GM11168 (cell line): Measurements from ENCODE around the gene C11orf21.
"Not testable (repeated sequence)": the region's sequence is repeated elsewhere in the genome, so short reads cannot be mapped to it uniquely, and the experiment has no call there.

ENCODE experiments used
- in situ Hi-C: fragments of 300-500 bp; cut with MboI; formaldehyde crosslinking; loops from one replicate; pipeline ENCODE4 v1.12.0; 2022; ENCODE audit warnings: low sequenced_read_pairs; ENCODE audit not compliant: unreplicated experiment

Gene C11orf21

DNA sequence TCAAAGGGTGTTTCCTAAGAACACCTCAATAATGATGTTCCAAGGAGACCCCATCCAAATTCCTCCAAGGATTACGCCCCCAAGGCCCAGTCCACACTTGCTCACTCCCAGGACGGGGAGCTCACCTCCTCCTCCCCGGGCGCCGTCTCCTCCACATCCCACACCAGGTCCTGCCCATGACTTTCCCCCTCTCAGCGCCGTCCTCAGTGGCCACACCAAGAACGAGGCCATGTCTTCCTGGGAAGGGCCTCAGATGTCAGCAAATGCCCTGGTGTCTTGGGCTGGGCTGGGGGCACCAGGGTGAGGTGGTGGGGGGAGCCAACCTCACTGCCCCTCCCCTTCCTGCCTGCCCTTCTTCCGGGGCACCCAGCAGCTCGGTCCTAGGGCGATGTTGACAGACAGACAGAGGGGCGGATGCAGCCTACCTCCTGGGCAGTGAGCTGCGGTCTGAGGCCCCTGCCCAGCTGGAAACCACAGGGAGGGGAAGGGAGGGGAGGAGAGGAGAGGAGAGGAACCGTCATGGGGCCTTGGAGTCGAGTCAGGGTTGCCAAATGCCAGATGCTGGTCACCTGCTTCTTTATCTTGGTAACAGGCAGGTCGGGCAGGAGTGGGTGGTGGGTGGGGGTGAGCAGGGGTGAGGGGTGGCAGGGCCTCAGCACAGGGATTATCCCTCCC is at the start of gene C11orf21, which contains the start of gene TSPAN32:
TSS of gene C11orf21 (minus strand) at position 288 of the 675 bp plus-strand sequence. CDS start at position 178, 110 bp downstream.
TSS of gene TSPAN32 (plus strand) at position 383 of the 675 bp plus-strand sequence. CDS start at position 520, 137 bp downstream.
- in situ Hi-C loops = no loop called here

DNA sequence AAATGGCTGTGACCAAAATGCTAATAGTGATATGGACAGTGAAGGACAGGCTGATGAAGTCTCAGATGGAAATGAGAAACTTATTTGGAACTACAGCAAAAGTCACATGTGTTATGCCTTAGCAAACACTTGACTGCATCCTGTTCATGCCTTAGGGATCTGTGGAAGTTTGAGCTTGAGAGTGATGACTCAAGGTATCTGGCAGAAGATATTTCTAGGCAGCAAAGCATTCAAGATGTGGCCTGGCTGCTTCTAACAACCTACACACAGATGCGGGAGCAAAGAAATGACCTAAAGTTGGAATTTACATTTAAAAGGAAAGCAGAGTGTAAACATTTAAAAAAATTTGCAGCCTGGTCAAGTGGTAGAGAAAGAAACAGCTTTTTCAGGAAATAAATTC is 47.3 kb upstream of the C11orf21 start:
- in situ Hi-C loops = no loop called here

DNA sequence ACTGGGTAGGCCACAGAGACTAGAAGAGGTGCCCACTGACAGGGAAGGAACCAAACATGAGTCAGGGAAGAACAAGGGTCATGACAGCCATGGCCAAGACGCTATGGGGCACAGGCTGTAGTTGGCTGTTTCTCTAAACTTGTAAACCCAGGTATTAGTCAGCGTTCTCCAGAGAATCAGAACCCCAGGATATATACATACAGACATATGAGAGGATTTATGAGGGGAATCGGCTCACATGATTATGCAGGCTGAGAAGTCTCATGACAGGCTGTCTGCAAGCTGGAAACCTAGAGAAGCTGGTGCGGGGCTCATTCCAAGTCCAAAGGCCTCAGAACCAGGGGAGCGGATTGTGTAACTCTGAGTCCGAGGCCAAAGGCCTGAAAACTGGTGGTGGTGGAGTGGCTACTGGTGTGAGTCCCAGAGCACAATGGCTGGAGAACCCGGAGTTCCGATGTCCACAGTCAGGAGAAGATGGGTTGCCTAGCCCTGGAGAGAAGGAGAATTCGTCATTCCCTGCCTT is 45.7 kb upstream of the C11orf21 start:
- in situ Hi-C loops = no loop called here

DNA sequence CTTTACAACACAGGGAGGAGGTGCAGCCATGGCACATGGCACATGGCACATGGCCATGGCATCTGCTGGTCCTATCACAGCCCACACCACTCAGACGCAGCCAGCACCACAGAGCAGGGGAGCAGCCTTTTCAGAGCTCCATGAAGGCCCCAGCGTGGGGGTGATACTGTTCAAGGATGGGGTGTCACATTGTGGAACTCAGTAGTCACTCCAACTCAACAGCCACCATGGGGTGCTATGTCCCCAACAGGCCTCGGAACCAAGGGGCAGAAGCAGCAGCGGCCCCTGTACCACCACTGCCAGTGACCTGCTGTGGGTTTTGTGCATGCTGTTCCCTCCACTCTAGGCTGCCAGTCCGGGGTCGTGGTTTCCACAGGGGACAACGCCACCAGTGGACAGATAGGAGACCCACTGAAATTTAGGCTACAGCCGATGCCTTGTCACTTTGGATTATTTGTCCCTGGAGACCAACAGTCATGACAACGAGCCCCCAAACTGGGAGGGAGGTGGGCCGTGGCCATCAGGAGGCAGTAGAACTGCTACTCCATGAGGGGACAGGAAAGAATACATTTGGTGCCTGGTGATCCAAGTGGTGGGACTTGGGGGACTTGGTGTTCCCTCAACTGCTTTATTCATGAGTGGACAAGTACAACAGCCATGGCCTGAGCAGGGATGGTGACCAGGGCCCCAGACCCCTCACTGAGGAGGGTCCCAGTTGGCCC is 45.0 kb upstream of the C11orf21 start:
- in situ Hi-C loops = no loop called here

DNA sequence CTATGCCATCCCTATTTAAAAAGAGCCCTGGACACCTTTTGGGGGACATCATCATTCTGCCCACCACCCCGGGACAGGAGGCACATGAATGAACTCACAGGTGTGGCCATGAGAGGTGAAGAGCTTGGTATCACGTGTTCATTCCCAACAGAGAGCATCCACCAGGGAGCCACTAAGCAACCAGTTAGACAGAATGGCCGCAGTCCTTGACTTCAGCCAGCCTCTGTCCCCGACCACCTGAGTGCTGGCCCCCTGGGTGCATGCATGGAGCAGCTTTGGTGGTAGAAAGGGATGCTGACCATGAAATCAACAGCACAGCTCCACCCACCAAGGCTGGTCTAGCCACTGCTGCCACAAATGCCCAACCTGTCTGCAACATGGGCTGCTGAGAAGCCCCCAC is 44.3 kb upstream of the C11orf21 start:
- in situ Hi-C loops = no loop called here

DNA sequence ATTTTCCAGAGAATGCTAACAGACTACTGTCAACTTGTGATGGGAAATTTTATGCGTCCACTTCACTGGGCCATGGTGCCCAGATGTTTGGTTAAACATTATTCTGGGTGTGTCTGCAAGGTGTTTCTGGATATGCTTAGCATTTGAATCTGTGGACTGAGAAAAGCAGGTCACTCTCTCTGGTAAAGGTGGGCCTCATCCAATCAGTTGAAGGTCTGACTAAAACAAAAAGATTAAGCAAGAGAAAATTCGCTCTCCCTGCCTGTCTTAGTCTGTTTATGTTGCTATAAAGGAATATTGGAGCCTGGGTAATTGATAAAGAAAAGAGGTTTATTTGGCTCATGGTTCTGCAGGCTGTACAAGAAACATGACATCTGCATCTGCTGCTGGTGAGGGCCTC is 43.3 kb upstream of the C11orf21 start:
- in situ Hi-C loops = no loop called here

DNA sequence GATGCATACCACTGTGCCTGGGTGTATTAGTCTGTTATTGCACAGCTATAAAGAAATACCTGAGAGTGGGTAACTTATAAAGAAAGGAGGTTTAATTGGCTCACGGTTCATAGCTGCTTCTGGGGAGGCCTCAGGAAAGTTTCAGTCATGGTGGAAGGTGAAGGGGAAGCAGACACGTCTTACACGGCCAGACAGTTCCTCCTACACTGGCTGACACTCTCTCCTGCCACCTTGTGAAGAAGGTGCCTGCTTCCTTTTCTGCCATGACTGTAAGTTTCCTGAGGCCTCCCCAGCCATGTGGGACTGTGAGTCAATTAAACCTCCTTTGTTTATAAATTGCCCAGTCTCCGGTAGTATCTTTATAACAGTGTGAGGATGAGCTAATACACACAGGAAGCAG is 41.8 kb upstream of the C11orf21 start:
- in situ Hi-C loops = no loop called here

DNA sequence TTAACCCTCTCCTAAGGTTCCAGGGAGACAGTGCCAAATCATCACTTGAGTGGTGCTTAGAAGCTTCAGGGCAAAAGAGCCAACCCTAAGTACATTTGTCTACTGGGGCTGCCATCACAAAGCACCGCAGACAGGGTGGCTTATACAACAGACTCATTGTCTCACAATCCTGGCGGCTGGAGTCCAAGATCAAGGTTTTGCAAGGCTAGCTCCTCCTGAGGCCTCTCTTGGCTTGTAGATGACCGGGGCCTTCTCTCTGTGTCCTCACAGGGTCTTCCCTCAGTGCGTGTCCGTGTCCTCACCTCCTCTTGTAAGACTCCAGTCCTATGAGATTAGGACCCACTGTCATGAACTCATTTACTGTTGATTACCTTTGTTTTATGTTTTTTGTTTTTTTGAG is 41.3 kb upstream of the C11orf21 start:
- in situ Hi-C loops = no loop called here

DNA sequence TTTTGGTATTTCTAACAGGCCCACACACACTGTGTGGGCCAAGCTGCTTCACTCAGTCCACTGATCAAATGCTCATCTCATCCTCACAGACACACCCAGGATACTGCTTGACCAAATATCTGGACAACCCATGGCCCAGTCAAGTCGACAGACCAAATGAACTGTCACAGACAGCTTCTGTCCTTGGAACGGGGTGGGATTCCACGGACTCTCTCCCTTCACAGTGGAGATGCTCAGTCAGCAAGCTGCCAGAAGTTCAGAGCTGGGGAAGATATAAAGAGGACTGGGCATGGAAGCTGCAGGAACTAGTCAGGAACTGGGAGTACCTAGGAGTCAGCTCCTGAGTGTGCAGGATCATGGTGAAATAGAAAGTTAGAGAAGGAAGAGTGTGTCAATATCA is 40.8 kb upstream of the C11orf21 start:
- in situ Hi-C loops = no loop called here

DNA sequence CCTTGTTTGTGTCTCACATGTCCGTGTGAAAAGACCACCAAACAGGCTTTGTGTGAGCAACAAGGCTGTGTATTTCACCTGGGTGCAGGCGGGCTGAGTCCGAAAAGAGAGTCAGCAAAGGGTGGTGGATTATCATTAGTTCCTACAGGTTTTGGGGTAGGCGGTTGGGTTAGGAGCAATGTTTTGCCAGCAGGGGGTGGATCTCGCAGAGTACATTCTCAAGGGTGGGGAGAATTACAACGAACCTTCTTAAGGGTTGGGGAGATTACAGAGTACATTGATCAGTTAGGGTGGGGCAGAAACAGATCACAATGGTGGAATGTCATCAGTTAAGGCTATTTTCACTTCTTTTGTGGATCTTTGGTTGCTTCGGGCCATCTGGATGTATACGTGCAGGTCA is 37.0 kb upstream of the C11orf21 start:
- in situ Hi-C loops = not testable (repeated sequence)

DNA sequence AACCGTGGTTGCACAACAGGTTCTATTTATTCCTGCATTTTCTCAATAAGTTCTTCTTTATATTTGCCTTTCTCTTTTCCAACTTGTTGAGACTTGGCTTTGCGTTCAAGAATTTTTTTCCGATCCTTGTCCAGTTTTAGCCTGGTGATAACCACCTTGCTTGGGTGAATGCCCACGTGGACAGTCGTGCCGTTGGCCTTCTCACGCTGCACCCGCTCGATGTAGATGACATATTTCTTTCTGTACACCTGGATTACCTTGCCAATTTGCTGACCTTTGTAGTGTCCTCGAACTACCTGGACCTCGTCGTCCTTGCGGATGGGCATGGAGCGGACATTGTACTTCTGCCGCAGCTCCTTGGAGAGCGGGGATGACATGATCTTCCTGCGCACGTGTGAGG is 33.6 kb upstream of the C11orf21 start:
- in situ Hi-C loops = not testable (repeated sequence)

DNA sequence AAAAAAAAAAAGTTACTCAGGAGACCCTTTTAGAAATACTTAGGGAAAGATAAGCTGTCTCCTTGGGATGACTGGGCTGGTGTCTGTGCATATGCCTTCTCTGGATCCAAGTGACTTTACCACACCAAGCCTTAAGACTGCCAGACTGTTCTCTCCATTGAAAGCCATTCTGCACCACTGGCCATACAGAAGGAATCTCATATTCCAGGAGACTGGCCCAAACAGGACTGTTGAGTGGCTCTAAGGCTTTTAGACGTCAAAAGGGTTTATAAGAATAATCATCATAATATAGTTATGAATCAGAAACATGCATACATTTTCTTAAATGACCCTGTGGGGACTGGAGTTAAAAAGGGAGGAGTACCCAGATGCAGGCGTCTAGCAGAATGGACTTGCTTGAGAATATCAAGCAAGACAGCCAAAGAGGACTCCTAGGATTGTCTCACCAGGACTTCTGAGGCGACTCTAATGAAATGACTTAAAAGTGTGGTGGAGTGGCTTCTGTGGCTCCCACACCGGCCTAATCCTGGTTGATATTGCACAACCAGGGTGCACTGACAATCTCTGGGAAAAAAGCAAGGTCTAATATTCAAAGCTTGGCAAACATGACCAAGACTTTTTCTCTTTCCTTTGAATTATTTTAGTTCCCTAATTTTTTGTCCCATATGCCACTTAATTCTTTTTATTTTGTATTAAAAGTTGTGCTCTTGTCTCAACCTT is 31.9 kb upstream of the C11orf21 start:
- in situ Hi-C loops = not testable (repeated sequence)

DNA sequence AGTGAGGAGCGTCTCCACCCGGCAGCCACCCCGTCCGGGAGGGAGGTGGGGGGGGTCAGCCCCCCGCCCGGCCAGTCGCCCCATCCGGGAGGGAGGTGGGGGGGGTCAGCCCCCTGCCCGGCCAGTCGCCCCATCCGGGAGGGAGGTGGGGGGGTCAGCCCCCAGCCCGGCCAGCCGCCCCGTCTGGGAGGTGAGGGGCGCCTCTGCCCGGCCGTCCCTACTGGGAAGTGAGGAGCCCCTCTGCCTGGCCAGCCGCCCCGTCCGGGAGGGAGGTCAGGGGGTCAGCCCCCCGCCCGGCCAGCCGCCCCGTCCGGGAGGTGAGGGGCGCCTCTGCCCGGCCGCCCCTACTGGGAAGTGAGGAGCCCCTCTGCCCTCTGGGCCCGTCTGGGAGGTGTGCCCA is 30.9 kb upstream of the C11orf21 start:
- in situ Hi-C loops = not testable (repeated sequence)

DNA sequence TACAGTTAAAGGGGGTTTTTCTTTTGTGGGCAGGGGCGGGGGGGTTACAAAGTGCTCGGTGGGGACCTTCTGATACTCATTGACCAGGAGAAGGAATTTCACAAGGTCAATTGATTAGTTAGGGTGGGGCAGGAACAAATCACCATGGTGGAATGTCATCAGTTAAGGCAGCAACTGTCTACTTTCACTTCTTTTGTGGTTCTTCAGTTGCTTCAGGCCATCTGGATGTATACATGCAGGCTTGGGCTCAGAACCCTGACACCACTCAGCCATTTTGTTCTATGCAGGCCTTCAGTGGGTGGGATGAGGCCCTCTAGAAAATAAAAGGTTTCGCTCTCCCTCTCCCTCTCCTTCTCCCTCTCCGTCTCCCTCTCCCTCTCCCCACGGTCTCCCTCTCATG is 29.7 kb upstream of the C11orf21 start:
- in situ Hi-C loops = no loop called here

DNA sequence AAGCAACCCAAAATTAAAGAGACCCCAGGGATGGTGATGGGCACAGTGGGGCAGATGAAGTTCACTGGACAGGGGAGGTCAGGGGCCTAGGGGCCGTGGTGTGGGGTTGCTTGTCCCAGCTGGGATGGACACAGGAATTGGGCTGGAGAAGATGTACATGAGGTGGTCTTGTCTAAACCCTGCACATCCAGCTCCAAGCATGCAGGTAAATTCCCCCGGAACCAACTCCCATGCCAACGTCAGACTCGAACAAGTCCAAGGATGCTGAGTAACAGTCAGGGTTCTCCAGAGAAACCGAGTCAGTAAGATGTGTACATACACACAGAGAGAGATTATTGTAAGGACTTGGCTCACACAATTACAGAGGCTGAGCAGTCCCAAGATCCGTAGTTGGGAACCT is 29.0 kb upstream of the C11orf21 start:
- in situ Hi-C loops = no loop called here

DNA sequence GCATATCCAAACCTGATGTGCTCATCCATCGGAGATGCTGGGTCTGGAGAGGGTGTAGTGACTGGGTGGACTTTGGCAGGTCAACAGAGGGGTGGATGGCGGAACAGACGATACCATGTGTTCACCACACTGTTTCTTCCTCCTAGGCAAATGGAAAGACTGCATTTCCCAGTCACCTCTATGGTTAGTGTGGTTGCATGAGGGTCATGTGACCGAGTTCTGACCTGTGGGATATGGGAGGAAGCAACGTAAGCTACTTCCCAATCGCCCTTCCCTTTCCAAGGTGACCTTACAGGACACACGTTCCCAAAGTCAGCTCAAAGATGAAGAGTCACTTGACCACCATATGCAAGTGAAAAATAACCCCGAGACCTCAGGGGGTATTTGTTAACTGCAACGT is 27.8 kb upstream of the C11orf21 start:
- in situ Hi-C loops = no loop called here

DNA sequence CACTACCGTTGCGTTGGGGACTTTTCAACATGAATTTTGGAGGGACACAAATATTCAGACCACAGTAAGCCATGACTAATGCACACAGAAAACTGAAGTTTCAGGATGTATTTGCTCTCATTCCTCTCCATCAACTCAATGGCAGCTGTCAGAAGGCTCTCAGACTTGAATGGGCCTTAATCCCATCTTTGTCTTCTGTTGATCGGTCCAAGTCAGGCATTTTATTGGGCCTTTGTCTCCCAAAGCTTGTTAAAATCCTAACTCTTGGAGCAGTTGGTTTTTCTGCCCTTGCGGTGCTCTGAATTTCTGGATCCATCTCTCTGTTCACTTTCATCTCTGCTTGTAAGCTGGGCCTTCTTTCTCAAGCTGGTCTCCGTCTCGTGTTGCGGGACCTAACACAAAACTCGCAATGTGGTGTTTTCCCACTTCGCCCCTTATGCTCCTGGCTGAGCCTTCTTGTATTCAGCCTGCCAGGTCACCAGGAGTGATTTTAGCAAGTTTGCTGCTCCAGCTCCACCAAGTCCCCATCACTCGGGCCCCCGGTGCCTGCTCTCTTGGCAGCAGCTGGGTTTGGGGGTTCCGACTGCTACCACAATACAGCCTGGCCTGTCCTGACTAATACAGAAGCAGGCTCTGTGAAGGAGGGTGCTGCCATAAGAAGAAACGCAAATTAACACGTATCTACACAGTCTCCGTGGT is 27.1 kb upstream of the C11orf21 start:
- in situ Hi-C loops = no loop called here

DNA sequence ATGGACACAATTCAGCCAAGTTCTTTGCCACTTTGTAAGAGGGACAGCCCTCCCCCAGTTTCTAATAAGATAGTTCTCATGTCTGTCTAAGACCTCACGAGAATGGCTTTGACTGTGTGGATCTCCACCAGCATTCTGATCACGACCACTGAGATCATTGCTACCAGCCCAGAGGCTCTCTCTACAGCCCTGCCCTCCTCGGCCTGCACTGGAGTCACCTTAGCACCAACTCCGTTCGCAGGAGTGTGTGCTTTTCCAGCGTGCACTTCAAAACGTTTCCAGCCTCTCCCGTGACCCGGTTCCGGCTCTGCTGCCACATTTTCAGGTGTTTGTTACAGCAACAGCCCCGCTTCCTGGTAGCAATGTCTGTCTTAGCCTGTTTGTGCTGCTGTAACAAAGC is 26.3 kb upstream of the C11orf21 start:
- in situ Hi-C loops = no loop called here

DNA sequence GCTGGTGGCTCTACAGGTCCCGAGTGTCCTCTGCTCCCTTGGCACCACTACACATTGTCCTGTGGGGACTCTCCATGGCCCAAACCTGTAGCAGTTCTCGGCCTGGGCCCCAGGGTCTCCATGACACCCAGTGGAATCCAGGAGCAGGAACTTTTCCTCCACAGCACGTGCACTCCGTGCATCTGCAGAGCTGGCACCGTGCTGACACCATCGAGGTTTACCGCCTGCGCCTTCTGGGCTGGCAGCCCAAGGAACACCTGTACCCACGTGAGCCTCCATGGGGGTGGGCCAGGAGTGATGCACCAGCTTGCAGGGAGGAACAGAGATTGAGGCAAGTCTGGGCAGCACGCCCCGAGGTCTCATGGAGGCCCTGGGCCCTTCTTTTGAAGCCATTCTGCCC is 25.3 kb upstream of the C11orf21 start:
- in situ Hi-C loops = no loop called here

DNA sequence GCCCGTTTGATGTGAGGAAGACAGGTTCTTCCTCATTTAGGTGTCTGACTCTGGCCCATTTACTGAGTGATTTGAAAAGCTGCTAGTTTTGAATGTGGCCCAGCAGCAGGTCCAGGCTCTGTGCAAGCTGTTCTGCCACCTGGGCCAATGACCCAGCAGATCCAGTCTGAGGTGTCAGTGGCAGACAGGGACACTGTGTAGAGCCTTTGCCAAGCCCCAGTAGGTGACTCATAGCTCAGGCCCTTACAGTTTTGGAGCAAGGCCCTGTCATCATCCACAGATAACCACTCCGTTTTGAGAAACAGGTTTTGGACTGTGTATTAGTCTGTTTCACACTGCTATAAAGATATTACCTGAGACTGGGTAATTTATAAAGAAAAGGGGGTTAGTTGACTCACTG is 24.0 kb upstream of the C11orf21 start:
- in situ Hi-C loops = no loop called here
